Liver (tissue), 9 donors: ENCODE results near the gene ROBO3. TPM values are rescaled to one million over a fixed set of nuclear protein-coding genes. Genes with fewer than 3 reads are reported as not detected.

Source experiments
- DNase-seq: peaks from one replicate; pipeline ENCODE4 v3.0.0-alpha.2; 2017; ENCODE audit warnings: low spot score
- H3K27ac ChIP-seq, 2 donors: one replicate each; pipeline ENCODE4 v1.7.0; 2013; ENCODE audit warnings: inconsistent platforms in 2 of 2, low read length in 2 of 2, control low read depth in 1 of 2, low read depth in 1 of 2, mild to moderate bottlenecking in 1 of 2
- H3K27me3 ChIP-seq, 4 donors: one replicate each; pipeline versions ENCODE4 v1.6.1 to v1.7.0; 2013; ENCODE audit warnings: low read length in 3 of 4, inconsistent platforms in 1 of 4, mild to moderate bottlenecking in 1 of 4, moderate library complexity in 1 of 4; ENCODE audit not compliant: control insufficient read depth in 4 of 4, insufficient read depth in 4 of 4
- H3K36me3 ChIP-seq, 4 donors: one replicate each; pipeline versions ENCODE4 v1.6.1 to v1.7.0; 2013; ENCODE audit warnings: low read length in 3 of 4, mild to moderate bottlenecking in 3 of 4, low read depth in 1 of 4, moderate library complexity in 1 of 4; ENCODE audit not compliant: control insufficient read depth in 4 of 4, insufficient read depth in 3 of 4
- H3K4me1 ChIP-seq, 4 donors: one replicate each; pipeline versions ENCODE4 v1.6.1 to v1.7.0; 2013; ENCODE audit warnings: low read length in 3 of 4, mild to moderate bottlenecking in 3 of 4, moderate library complexity in 1 of 4; ENCODE audit not compliant: control insufficient read depth in 4 of 4, insufficient read depth in 4 of 4
- H3K4me3 ChIP-seq, 3 donors: one replicate each; pipeline versions ENCODE4 v1.6.1 to v1.7.0; 2013; ENCODE audit warnings: low read length in 3 of 3, control low read depth in 1 of 3, low read depth in 1 of 3, mild to moderate bottlenecking in 1 of 3
- H3K9ac ChIP-seq, 2 donors: one replicate each; pipeline ENCODE4 v1.7.0; 2013; ENCODE audit warnings: low read length in 2 of 2, mild to moderate bottlenecking in 2 of 2, moderate library complexity in 2 of 2, control low read depth in 1 of 2, low read depth in 1 of 2
- H3K9me3 ChIP-seq, 4 donors: one replicate each; pipeline versions ENCODE4 v1.6.1 to v1.7.0; 2013; ENCODE audit warnings: low read length in 3 of 4; ENCODE audit not compliant: control insufficient read depth in 4 of 4
- EGR1 ChIP-seq, 2 donors: IDR thresholded peaks; 2 replicates each; pipeline ENCODE4 v1.6.1; 2016 to 2018; ENCODE audit warnings: antibody characterized with exemption in 2 of 2, low read depth in 2 of 2
- FOXA1 ChIP-seq: IDR thresholded peaks from 2 replicates; pipeline ENCODE4 v1.6.1; 2016; ENCODE audit warnings: antibody characterized with exemption
- FOXA2 ChIP-seq: IDR thresholded peaks from 2 replicates; pipeline ENCODE4 v1.6.1; 2016; ENCODE audit warnings: antibody characterized with exemption
- GABPA ChIP-seq, 2 donors: IDR thresholded peaks in 1 of 2; conservative IDR thresholded peaks in 1 of 2; 2 replicates each; pipeline ENCODE4 v1.6.1; 2016; ENCODE audit warnings: antibody characterized with exemption in 2 of 2, mild to moderate bottlenecking in 1 of 2, moderate library complexity in 1 of 2
- HNF4A ChIP-seq, 2 donors: conservative IDR thresholded peaks; 2 replicates each; pipeline ENCODE4 v1.6.1; 2016; ENCODE audit warnings: antibody characterized with exemption in 2 of 2, mild to moderate bottlenecking in 2 of 2
- HNF4G ChIP-seq: IDR thresholded peaks from 2 replicates; pipeline ENCODE4 v1.6.1; 2016; ENCODE audit warnings: antibody characterized with exemption
- MAX ChIP-seq: IDR thresholded peaks from 2 replicates; pipeline ENCODE4 v1.6.1; 2016; ENCODE audit warnings: antibody characterized with exemption
- NR2F2 ChIP-seq: IDR thresholded peaks from 2 replicates; pipeline ENCODE4 v1.6.1; 2016; ENCODE audit warnings: antibody characterized with exemption
- RAD21 ChIP-seq, 2 donors: IDR thresholded peaks; 2 replicates each; pipeline ENCODE4 v1.6.1; 2016; ENCODE audit warnings: antibody characterized with exemption in 2 of 2, mild to moderate bottlenecking in 2 of 2
- RXRA ChIP-seq, 2 donors: IDR thresholded peaks; 2 replicates each; pipeline ENCODE4 v1.6.1; 2017 to 2018; ENCODE audit warnings: antibody characterized with exemption in 2 of 2, mild to moderate bottlenecking in 1 of 2
- SP1 ChIP-seq: IDR thresholded peaks from 2 replicates; pipeline ENCODE4 v1.6.1; 2018; ENCODE audit warnings: antibody characterized with exemption, mild to moderate bottlenecking
- TAF1 ChIP-seq: conservative IDR thresholded peaks from 2 replicates; pipeline ENCODE4 v1.6.1; 2016; ENCODE audit warnings: antibody characterized with exemption, mild to moderate bottlenecking
- ZBTB33 ChIP-seq: IDR thresholded peaks from 2 replicates; pipeline ENCODE4 v1.6.1; 2016; ENCODE audit warnings: antibody characterized with exemption
- WGBS: extraction: QIAGEN DNeasy Blood & Tissue Kit; methylation state at CpG from one replicate; pipeline ENCODE4 v1.1.7; 2013; 5-methylcytosine and 5-hydroxymethylcytosine counted together
- polyA plus RNA-seq, 2 donors: library from polyadenylated mRNA; stranded (reverse) in 1 of 2; unstranded in 1 of 2; fragments of 200-250 nt in 1 of 2; fragments of >200 nt in 1 of 2; fragmentation: Nextera tagmentation in 1 of 2; extraction: Ambion mirVana in 1 of 2; gene quantifications; one replicate each; pipeline versions ENCODE4 v1.2.1 to v1.2.3, GENCODE V29; 2013 to 2015
- total RNA-seq, 2 donors: library from RNA; depleted of rRNA; stranded (reverse); fragments of >200 nt; gene quantifications; one replicate each; pipeline ENCODE4 v1.2.3, GENCODE V29; 2014
- TF ChIP-seq, protein P1 (sequence below): fragments of 150-350 bp; IDR thresholded peaks from 2 replicates; pipeline ENCODE4 v1.5.1; 2017; ENCODE audit warnings: improper control_type of control experiment, low read depth, low read length; ENCODE audit not compliant: missing input control
- TF ChIP-seq, protein P2 (sequence below): IDR thresholded peaks from 2 replicates; pipeline ENCODE4 v1.6.1; 2016; ENCODE audit warnings: antibody characterized with exemption
- donor health status: healthy.
- donor health status: healthy.
- donor health status: healthy.
- donor health status: healthy.
- donor health status: healthy.

ROBO3 gene
- total RNA-seq = 1 to 10 TPM; 1.1 to 1.2 TPM
- 1 to 10 TPM; 1.6 to 2.2 TPM for polyA plus RNA-seq

GRCh38 chr11:124865181-124865901 lies at the start of gene ROBO3:
Gene ROBO3 (plus strand): TSS chr11:124865432. CDS start chr11:124865578, 146 bp downstream.
- H3K9ac ChIP-seq = no peak within 1 kb of the TSS
- H3K4me3 ChIP-seq = peak within 1 kb of the TSS in 1 of 3 donors; percentile 27
- peaks cover 5 to 27% (median 23%) of the 10 kb centered on the region in 4 donors for H3K4me1 ChIP-seq
- TF ChIP-seq, protein P1, sequence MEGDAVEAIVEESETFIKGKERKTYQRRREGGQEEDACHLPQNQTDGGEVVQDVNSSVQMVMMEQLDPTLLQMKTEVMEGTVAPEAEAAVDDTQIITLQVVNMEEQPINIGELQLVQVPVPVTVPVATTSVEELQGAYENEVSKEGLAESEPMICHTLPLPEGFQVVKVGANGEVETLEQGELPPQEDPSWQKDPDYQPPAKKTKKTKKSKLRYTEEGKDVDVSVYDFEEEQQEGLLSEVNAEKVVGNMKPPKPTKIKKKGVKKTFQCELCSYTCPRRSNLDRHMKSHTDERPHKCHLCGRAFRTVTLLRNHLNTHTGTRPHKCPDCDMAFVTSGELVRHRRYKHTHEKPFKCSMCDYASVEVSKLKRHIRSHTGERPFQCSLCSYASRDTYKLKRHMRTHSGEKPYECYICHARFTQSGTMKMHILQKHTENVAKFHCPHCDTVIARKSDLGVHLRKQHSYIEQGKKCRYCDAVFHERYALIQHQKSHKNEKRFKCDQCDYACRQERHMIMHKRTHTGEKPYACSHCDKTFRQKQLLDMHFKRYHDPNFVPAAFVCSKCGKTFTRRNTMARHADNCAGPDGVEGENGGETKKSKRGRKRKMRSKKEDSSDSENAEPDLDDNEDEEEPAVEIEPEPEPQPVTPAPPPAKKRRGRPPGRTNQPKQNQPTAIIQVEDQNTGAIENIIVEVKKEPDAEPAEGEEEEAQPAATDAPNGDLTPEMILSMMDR = no peak
- no peak for TF ChIP-seq HNF4A (conservative IDR thresholded peaks at IDR 0.05)
- no peak for TF ChIP-seq ZBTB33
- no peak for TF ChIP-seq SP1
- no peak for TF ChIP-seq FOXA1
- DNase-seq = no peak
- no peaks in the 10 kb centered on the region for H3K36me3 ChIP-seq
- no peak within 1 kb of the TSS for H3K27ac ChIP-seq
- H3K27me3 ChIP-seq = peaks cover 5 to 32% (median 18%) of the 10 kb centered on the region in 4 donors
- peaks cover 0 to 2% (median 0%) of the 10 kb centered on the region in 4 donors for H3K9me3 ChIP-seq
- WGBS = 5% methylated on average over 53 of the region's 53 CpGs

DNA sequence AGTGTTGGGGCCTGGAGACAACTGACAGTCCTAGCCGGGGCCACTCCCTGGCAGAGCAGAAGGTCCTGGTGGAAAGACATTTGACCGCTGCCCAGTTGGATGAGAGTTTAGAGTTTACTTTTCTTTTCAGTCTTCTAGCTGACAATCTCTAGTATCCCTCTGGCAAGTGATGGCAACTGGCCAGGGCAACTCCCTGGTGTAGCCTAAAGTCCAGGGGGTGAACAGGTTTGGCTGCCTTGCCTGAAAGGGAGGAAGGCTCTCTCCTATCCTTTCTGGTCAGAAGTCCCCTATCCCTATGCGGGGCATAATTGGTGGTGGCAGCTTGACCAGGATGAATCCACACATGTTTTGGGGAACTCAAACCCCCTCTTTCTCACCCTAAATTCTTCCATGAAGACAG lies 48.2 kb upstream of the ROBO3 start:
- WGBS = 83% methylated on average over 3 of the region's 3 CpGs
- Histone ChIP-seq H3K9ac (no peak overlapping the region), H3K36me3 (no peaks in the 10 kb centered on the region), H3K27me3 (no peaks in the 10 kb centered on the region), H3K4me3 (no peak overlapping the region), H3K9me3 (no peaks in the 10 kb centered on the region), H3K27ac (no peak overlapping the region), H3K4me1 (no peaks in the 10 kb centered on the region)
- TF ChIP-seq, protein P2, sequence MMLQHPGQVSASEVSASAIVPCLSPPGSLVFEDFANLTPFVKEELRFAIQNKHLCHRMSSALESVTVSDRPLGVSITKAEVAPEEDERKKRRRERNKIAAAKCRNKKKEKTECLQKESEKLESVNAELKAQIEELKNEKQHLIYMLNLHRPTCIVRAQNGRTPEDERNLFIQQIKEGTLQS = no peak
- no peak for TF ChIP-seq NR2F2
- TF ChIP-seq RAD21 (IDR thresholded peaks at IDR 0.05) = no peak
- no peak for TF ChIP-seq EGR1 (IDR thresholded peaks at IDR 0.05; ENCODE audit: low read depth in 2 of 2)
- TF ChIP-seq RXRA (IDR thresholded peaks at IDR 0.05) = no peak
- no peak for DNase-seq

GRCh38 chr11:124821995-124822730 lies 43.1 kb upstream of the ROBO3 start:
- Histone ChIP-seq H3K9me3 (no peaks in the 10 kb centered on the region), H3K27me3 (no peaks in the 10 kb centered on the region), H3K9ac (no peak overlapping the region), H3K27ac (no peak overlapping the region), H3K36me3 (no peaks in the 10 kb centered on the region), H3K4me3 (no peak overlapping the region), H3K4me1 (no peaks in the 10 kb centered on the region)
- TF ChIP-seq, protein P1 = no peak
- TF ChIP-seq GABPA (IDR thresholded peaks at IDR 0.05 in 1 of 2, conservative IDR thresholded peaks at IDR 0.05 in 1 of 2) = no peak
- TF ChIP-seq NR2F2 = no peak
- TF ChIP-seq, protein P2 = no peak
- TF ChIP-seq RXRA (IDR thresholded peaks at IDR 0.05) = no peak
- TF ChIP-seq ZBTB33 = no peak
- no peak for TF ChIP-seq HNF4G
- no peak for TF ChIP-seq SP1
- TF ChIP-seq FOXA2 = no peak
- TF ChIP-seq TAF1 = no peak
- no peak for TF ChIP-seq EGR1 (IDR thresholded peaks at IDR 0.05; ENCODE audit: low read depth in 2 of 2)
- no peak for TF ChIP-seq MAX
- DNase-seq = no peak
- WGBS = 63% methylated on average over 6 of the region's 6 CpGs
